HepG2 (cell line): ENCODE data around the gene ARHGAP45. TPM values are rescaled to one million over a fixed set of nuclear protein-coding genes. Genes with fewer than 3 reads are reported as not detected.
A peak's percentile ranks its signal among the peaks of the same experiment; 100 is the strongest.

Experiments
- ARID5B ChIP-seq: IDR thresholded peaks from 2 replicates; pipeline ENCODE4 v1.4.0; 2020; ENCODE audit warnings: mild to moderate bottlenecking, missing genetic modification reagents
- BRD4 ChIP-seq: sonication (generic); formaldehyde crosslinking; IDR thresholded peaks from 2 replicates; pipeline ENCODE4 v1.4.0; 2020; ENCODE audit warnings: missing genetic modification reagents
- BRF2 ChIP-seq: sonication (generic); formaldehyde crosslinking; IDR thresholded peaks from 2 replicates; pipeline ENCODE4 v1.8.1; 2022; ENCODE audit warnings: mild to moderate bottlenecking, missing genetic modification reagents
- CEBPZ ChIP-seq: IDR thresholded peaks from 2 replicates; pipeline ENCODE4 v1.6.1; 2012; ENCODE audit warnings: low read length, improper control_type of control experiment
- DBP ChIP-seq: sonication (generic); formaldehyde crosslinking; IDR thresholded peaks from 2 replicates; pipeline ENCODE4 v1.4.0; 2020; ENCODE audit warnings: missing genetic modification reagents; ENCODE audit errors: not compliant biosample characterization
- FLYWCH1 ChIP-seq: sonication (generic); formaldehyde crosslinking; IDR thresholded peaks from 2 replicates; pipeline ENCODE4 v1.8.1; 2023; ENCODE audit warnings: mild to moderate bottlenecking, missing genetic modification reagents
- FOSL1 ChIP-seq: sonication (generic); formaldehyde crosslinking; IDR thresholded peaks from 2 replicates; pipeline ENCODE4 v1.9.0; 2021; ENCODE audit warnings: missing genetic modification reagents, borderline replicate concordance
- HNRNPH1 ChIP-seq: fragments of 200-400 bp; formaldehyde crosslinking; optimal IDR thresholded peaks from 2 replicates; pipeline ENCODE3; 2017; ENCODE audit warnings: mild to moderate bottlenecking, low read depth, low read length
- TOE1 ChIP-seq: sonication (generic); formaldehyde crosslinking; IDR thresholded peaks from 2 replicates; pipeline ENCODE4 v1.4.0; 2020; ENCODE audit warnings: mild to moderate bottlenecking, missing genetic modification reagents
- ZBTB34 ChIP-seq: sonication (generic); formaldehyde crosslinking; IDR thresholded peaks from 2 replicates; pipeline ENCODE4 v1.8.0; 2022; ENCODE audit warnings: mild to moderate bottlenecking, missing genetic modification reagents
- ZNF446 ChIP-seq: sonication (generic); formaldehyde crosslinking; IDR thresholded peaks from 2 replicates; pipeline ENCODE4 v1.5.0; 2020; ENCODE audit warnings: mild to moderate bottlenecking, missing genetic modification reagents
- ZNF484 ChIP-seq: sonication (generic); formaldehyde crosslinking; IDR thresholded peaks from 2 replicates; pipeline ENCODE4 v1.5.1; 2020; ENCODE audit warnings: mild to moderate bottlenecking, low read depth, missing genetic modification reagents, borderline replicate concordance
- ZNF597 ChIP-seq: sonication (generic); formaldehyde crosslinking; IDR thresholded peaks from 2 replicates; pipeline ENCODE4 v1.5.0; 2020; ENCODE audit warnings: missing genetic modification reagents
- ZNF644 ChIP-seq: IDR thresholded peaks from 2 replicates; pipeline ENCODE4 v1.6.1; 2016; ENCODE audit warnings: low read depth
- ZNF709 ChIP-seq: sonication (generic); formaldehyde crosslinking; IDR thresholded peaks from 2 replicates; pipeline ENCODE4 v1.5.0; 2020; ENCODE audit warnings: mild to moderate bottlenecking, missing genetic modification reagents
- ZNF713 ChIP-seq: sonication (generic); formaldehyde crosslinking; IDR thresholded peaks from 2 replicates; pipeline ENCODE4 v1.4.0; 2020; ENCODE audit warnings: mild to moderate bottlenecking, missing genetic modification reagents
- polyA plus RNA-seq, 8 experiments: library from polyadenylated mRNA; depleted of rRNA in 3 of 8; stranded (reverse) in 7 of 8; unstranded in 1 of 8; fragments of >200 nt; fragmentation: Illumina TruSeq in 4 of 8; extraction: Trizol in 4 of 8; gene quantifications; 2 replicates each; pipeline versions ENCODE4 v1.2.1 to v1.2.3, GENCODE V29; 2011 to 2016; ENCODE audit warnings: low read depth in 4 of 8, missing spikeins in 1 of 8, mixed read lengths in 1 of 8; ENCODE audit not compliant: insufficient read depth in 1 of 8
- total RNA-seq, 5 experiments: library from RNA; depleted of rRNA; stranded (reverse); fragments of >200 nt; fragmentation: Illumina TruSeq; extraction: Trizol; gene quantifications; 2 replicates each; pipeline ENCODE4 v1.2.3, GENCODE V29; 2016; ENCODE audit warnings: low read depth in 1 of 5

Gene ARHGAP45
- total and polyA plus RNA-seq, 2 of the 13 experiments (the other 11 are each of a cell fraction or from before 2014, with no cell fraction given), result 0.84 to 32.0 TPM

- no peak for TF ChIP-seq ZNF597 (CRISPR knock-in tag)
- no peak for TF ChIP-seq FLYWCH1 (CRISPR knock-in tag)
- peak; percentile 42; the same call in 1 of the 2 replicates for TF ChIP-seq ZNF446 (CRISPR knock-in tag)
- no peak for TF ChIP-seq CEBPZ
- no peak for TF ChIP-seq BRD4 (CRISPR knock-in tag)
- no peak for TF ChIP-seq DBP (CRISPR knock-in tag)
- no peak for TF ChIP-seq ZNF484 (CRISPR knock-in tag)
- no peak for TF ChIP-seq FOSL1 (CRISPR knock-in tag)
- no peak for TF ChIP-seq TOE1 (CRISPR knock-in tag)
- TF ChIP-seq ZNF713 (CRISPR knock-in tag), result no peak
- TF ChIP-seq ZNF644 (CRISPR knock-in tag), result no peak
- no peak for TF ChIP-seq HNRNPH1
- 0 out of 2 replicates have a peak, but pooled peaks have one; percentile 35 for TF ChIP-seq ZBTB34 (CRISPR knock-in tag)
- TF ChIP-seq ARID5B (CRISPR knock-in tag), result no peak
- no peak for TF ChIP-seq BRF2 (CRISPR knock-in tag)
- 0 out of 2 replicates have a peak, but pooled peaks have one; percentile 57 for TF ChIP-seq ZNF709
Observed at GRCh38 chr19:1065606-1066109, 1.3 kb upstream of the ARHGAP45 start (continued).
